Left lobe of liver (tissue), 2 donors: ENCODE data around the gene GNS. TPM values are rescaled to one million over a fixed set of nuclear protein-coding genes. Genes with fewer than 3 reads are reported as not detected.
"Not testable (repeated sequence)": the region's sequence is repeated elsewhere in the genome, so short reads cannot be mapped to it uniquely, and the experiment has no call there.

Source experiments
- ATAC-seq: fragments of 200-7000 bp; cut with Tn5 transposase; one replicate; pipeline ENCODE4 v1.9.1; 2020; ENCODE audit warnings: mild to moderate bottlenecking, moderate library complexity
- DNase-seq: peaks from one replicate; pipeline ENCODE4 v3.0.0-alpha.2; 2020; ENCODE audit warnings: low spot score
- total RNA-seq: library from RNA; stranded (reverse); gene quantifications from one replicate; pipeline ENCODE4 v1.2.1, GENCODE V29; 2021
- donor health status: DM: no; HTN: no; CAD: no; lungs with moderate emphysema.
- donor health status: DM: no; HTN: yes; CAD: no.

The GNS gene
- total RNA-seq, 1 donor from 2014 or later, result 41.2 TPM

- no peak for DNase-seq
- ATAC-seq, result no peak
Measured at GRCh38 chr12:64701283-64701682, 57.9 kb downstream of the GNS start.

GRCh38 chr12:64700532-64700931 is 58.7 kb downstream of the GNS start:
- DNase-seq (no peak), ATAC-seq (no peak)

- ATAC-seq (no peak), DNase-seq (peak; percentile 52)
Measured at GRCh38 chr12:64699504-64700115, 59.6 kb downstream of the GNS start.

GRCh38 chr12:64696080-64696741 is 63.0 kb downstream of the GNS start:
- DNase-seq, result no peak
- peak; percentile 51 for ATAC-seq

GRCh38 chr12:64695550-64695949 is 63.7 kb downstream of the GNS start:
- DNase-seq, result no peak
- no peak for ATAC-seq

GRCh38 chr12:64694130-64695040 is 64.8 kb downstream of the GNS start:
- ATAC-seq, result no peak
- no peak for DNase-seq

- DNase-seq (no peak), ATAC-seq (no peak)
Measured at GRCh38 chr12:64691795-64692583, 67.2 kb downstream of the GNS start.

GRCh38 chr12:64691227-64691794 is 67.9 kb downstream of the GNS start:
- DNase-seq (no peak), ATAC-seq (no peak)

GRCh38 chr12:64690236-64690635 is 69.0 kb downstream of the GNS start:
- not testable (repeated sequence) for DNase-seq, ATAC-seq

GRCh38 chr12:64688715-64689114 is 70.5 kb downstream of the GNS start:
- no peak for DNase-seq
- ATAC-seq, result no peak

GRCh38 chr12:64688219-64688618 is 71.0 kb downstream of the GNS start:
- DNase-seq (no peak), ATAC-seq (no peak)

GRCh38 chr12:64687816-64688215 is 71.4 kb downstream of the GNS start:
- DNase-seq (no peak), ATAC-seq (no peak)

GRCh38 chr12:64685605-64686004 is 73.6 kb downstream of the GNS start:
- ATAC-seq (no peak), DNase-seq (no peak)

GRCh38 chr12:64685050-64685449 is 74.2 kb downstream of the GNS start:
- no peak for ATAC-seq
- DNase-seq, result no peak

- DNase-seq (no peak), ATAC-seq (no peak)
Measured at GRCh38 chr12:64683816-64684543, 75.2 kb downstream of the GNS start.

GRCh38 chr12:64682572-64683277 is 76.5 kb downstream of the GNS start:
- ATAC-seq, result no peak
- DNase-seq, result no peak

- no peak for DNase-seq
- ATAC-seq, result no peak
Measured at GRCh38 chr12:64681200-64682052, 77.8 kb downstream of the GNS start.

GRCh38 chr12:64680235-64680634 is 79.0 kb downstream of the GNS start:
- no peak for DNase-seq
- peak; percentile 68 for ATAC-seq
